ENCODE results near the gene RGS7.

- TF ChIP-seq CTCF (IDR thresholded peaks at IDR 0.05) (no peak), POLR2AphosphoS5 (IDR thresholded peaks at IDR 0.05) (no peak)
These were observed 1.5 kb downstream of the RGS7 start for GRCh38 chr1:241355311-241356010.

Measured in gastroesophageal sphincter (tissue), 3 donors.